GM19452 (cell line): ENCODE measurements around the gene CNIH2.

Source experiments
- ATAC-seq: cut with Tn5 transposase; IDR thresholded peaks from one replicate; pipeline ENCODE4 v1.9.1; 2021; ENCODE audit not compliant: unreplicated experiment

CNIH2 gene

DNA sequence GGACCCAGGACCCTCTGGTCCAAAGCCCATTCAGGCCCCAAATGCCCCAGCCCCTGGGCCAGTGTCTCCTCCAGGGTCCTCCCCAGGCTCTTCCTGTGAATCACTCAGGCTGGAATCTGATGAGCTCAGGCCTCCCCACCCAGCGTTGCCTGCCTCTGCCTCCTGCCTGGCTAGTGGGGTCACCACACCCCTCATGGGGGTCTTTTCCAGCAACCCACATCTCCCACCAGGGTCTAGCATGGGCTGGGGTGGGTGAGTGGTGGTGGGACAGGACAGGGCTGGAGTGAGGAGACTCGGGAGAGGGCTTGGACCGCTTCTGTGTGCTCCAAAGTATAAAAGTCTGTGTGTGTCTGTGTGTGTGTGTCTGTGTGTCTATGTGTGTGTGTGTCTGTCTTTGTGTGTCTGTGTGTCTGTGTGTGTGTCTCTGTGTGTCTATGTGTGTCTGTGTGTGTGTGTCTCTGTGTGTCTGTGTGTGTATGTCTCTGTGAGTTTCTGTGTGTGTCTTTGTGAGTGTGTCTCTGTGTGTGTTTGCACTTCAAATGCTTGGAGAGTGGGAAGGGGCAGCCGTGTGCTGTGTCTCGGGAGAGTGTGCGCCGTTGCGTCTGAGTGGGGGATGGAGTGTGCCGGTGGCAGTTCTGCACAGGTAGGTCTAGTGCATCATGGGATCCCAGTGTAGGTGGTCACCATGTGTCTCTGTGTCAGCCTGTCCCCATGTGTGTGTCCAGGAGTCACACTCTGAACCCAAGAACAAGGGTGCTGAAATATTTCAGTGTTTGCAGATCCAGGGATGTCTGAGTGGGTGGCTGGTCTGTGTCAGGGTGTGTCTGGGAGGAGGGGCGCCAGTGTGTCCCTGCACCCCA, 49.4 kb downstream of the CNIH2 start:
- ATAC-seq, result no peak

GRCh38 chr11:66328031-66328301, 50.0 kb downstream of the CNIH2 start:
- no peak for ATAC-seq

GRCh38 chr11:66328302-66329144, 50.5 kb downstream of the CNIH2 start:
- no peak for ATAC-seq

GRCh38 chr11:66329165-66329673, 51.2 kb downstream of the CNIH2 start:
- ATAC-seq, result no peak

DNA sequence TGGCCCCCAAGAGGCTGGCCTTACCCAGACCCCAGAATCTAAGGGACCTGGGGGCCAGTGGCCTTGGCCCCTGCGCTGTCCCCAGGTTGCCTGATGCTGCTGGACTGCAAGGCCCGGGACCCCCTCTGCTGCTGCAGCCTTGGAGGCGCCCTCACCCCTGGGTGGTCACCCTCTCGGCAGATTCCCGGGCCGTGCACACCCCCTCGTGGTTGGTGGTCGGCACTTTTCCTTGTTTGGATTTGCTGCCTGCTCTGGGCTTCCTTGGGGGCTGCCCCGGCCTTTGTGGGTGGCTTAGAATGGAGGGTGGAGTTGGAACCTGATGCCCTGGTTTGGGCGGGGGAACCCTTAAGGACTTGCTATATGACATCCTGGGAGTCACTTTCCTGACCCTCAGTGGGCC, 53.0 kb downstream of the CNIH2 start:
- ATAC-seq, result no peak

- ATAC-seq, result no peak
Observed at GRCh38 chr11:66331542-66332370, 53.8 kb downstream of the CNIH2 start.

- no peak for ATAC-seq
Observed at GRCh38 chr11:66332371-66333219, 54.6 kb downstream of the CNIH2 start.

GRCh38 chr11:66333220-66333877, 55.4 kb downstream of the CNIH2 start:
- no peak for ATAC-seq
